GM20431 (cell line): ENCODE results near the gene SSR4.
"Not testable (repeated sequence)": the region's sequence is repeated elsewhere in the genome, so short reads cannot be mapped to it uniquely, and the experiment has no call there.

Experiments used
- in situ Hi-C: fragments of 300-500 bp; cut with MseI, MboI; formaldehyde crosslinking; loops from one replicate; pipeline ENCODE4 v1.15.0; 2020; ENCODE audit warnings: low sequenced_read_pairs; ENCODE audit not compliant: unreplicated experiment

Gene SSR4

GRCh38 chrX:153794018-153794896 lies at the start of gene SSR4, which contains the start of gene IDH3G:
TSS of gene SSR4 (plus strand) at chrX:153794668. CDS start at chrX:153794688, 20 bp downstream.
TSS of gene IDH3G (minus strand) at chrX:153794375. CDS start at chrX:153794326, 49 bp downstream.
- in situ Hi-C loops: no loop called here

- in situ Hi-C loops: not testable (repeated sequence)
Observed at GRCh38 chrX:153745067-153745433, 49.4 kb upstream of the SSR4 start.

GRCh38 chrX:153746359-153746758 lies 48.1 kb upstream of the SSR4 start:
- in situ Hi-C loops: no loop called here

- in situ Hi-C loops: not testable (repeated sequence)
Observed at GRCh38 chrX:153746991-153747390, 47.5 kb upstream of the SSR4 start.

- in situ Hi-C loops: not testable (repeated sequence)
Observed at GRCh38 chrX:153749017-153749416, 45.5 kb upstream of the SSR4 start.

GRCh38 chrX:153750127-153750774 lies 44.2 kb upstream of the SSR4 start:
- in situ Hi-C loops: no loop called here

- in situ Hi-C loops: no loop called here
Observed at GRCh38 chrX:153755136-153755535, 39.3 kb upstream of the SSR4 start.

GRCh38 chrX:153761863-153762262 lies 32.6 kb upstream of the SSR4 start:
- in situ Hi-C loops: no loop called here

- in situ Hi-C loops: no loop called here
Observed at GRCh38 chrX:153762626-153763173, 31.8 kb upstream of the SSR4 start.

GRCh38 chrX:153763298-153763932 lies 31.1 kb upstream of the SSR4 start:
- in situ Hi-C loops: no loop called here

- in situ Hi-C loops: no loop called here
Observed at GRCh38 chrX:153763989-153764755, 30.3 kb upstream of the SSR4 start, which contains the start of gene PLXNB3. TSS of gene PLXNB3 (plus strand) at chrX:153764249. CDS start at chrX:153765536, 1,287 bp downstream.

GRCh38 chrX:153764786-153765137 lies 29.7 kb upstream of the SSR4 start:
- in situ Hi-C loops: no loop called here

- in situ Hi-C loops: no loop called here
Observed at GRCh38 chrX:153765138-153766079, 29.1 kb upstream of the SSR4 start.

GRCh38 chrX:153766098-153766817 lies 28.2 kb upstream of the SSR4 start:
- in situ Hi-C loops: no loop called here

GRCh38 chrX:153766871-153767673 lies 27.4 kb upstream of the SSR4 start:
- in situ Hi-C loops: no loop called here

- in situ Hi-C loops: no loop called here
Observed at GRCh38 chrX:153767674-153768055, 26.8 kb upstream of the SSR4 start.
